ENCODE results near the gene SPSB3. TPM values are rescaled to one million over a fixed set of nuclear protein-coding genes. Genes with fewer than 3 reads are reported as not detected.

The SPSB3 gene
- total and polyA plus RNA-seq, 9 of the 15 experiments (the other 6 are each of a cell fraction or from before 2014, with no cell fraction given): 0.39 to 37.4 (median 7.1) TPM

DNA sequence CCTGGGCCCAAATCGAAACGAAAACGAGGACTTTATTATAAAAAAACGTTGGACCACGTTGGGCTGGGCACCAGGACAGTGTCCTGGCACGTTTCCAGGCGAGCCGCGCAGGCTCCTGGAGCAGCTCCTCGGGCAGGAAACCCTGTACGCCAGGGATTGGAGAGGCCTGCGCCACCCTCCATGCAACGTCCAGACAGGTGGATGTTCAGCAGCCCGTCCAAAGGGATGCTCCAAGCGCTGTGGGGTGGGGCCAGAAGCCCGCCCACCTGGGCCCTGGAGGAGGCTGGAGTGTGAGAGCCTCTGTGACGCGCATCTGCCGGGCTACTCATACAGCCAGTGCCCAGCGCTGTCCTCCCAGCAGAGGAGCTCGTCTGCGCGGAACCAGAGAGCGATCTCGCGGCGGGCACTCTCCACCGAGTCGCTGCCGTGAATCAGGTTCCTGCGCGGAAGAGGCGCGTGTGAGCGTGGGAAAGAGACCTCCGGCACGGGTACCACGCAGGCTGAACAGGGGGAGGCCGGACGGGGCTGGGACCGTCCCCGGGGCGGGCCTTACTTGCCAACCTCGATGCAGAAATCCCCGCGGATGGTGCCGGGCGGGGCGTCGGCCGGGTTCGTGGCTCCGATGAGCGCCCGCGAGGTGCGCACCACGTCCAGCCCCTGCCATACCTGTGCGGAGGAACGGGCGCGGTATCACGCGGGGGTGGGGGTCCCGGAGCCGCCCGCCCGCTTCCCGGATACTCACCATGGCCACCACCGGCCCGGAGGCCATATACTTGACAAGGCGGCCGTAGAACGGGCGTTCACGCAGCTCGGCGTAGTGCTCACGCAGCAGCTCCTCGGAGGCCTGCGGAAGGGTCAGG, 11.8 kb downstream of the SPSB3 start (continued):
- no peak for TF ChIP-seq ZNF639 (CRISPR knock-in tag; conservative IDR thresholded peaks at IDR 0.05 in 1 of 2, IDR thresholded peaks at IDR 0.05 in 1 of 2)
- no peak for TF ChIP-seq TEAD4 (IDR thresholded peaks at IDR 0.05; ENCODE audit: low read length)
- TF ChIP-seq TEAD4 (CRISPR knock-in tag; IDR thresholded peaks at IDR 0.05; ENCODE audit: borderline replicate concordance): no peak
- TF ChIP-seq ARID2 (IDR thresholded peaks at IDR 0.05): no peak
- TF ChIP-seq HEY1 (CRISPR knock-in tag; IDR thresholded peaks at IDR 0.05; ENCODE audit: borderline replicate concordance): no peak
- no peak for TF ChIP-seq SLC30A9 (CRISPR knock-in tag; IDR thresholded peaks at IDR 0.05)
- TF ChIP-seq KDM2B (CRISPR knock-in tag; IDR thresholded peaks at IDR 0.05): no peak
- no peak for TF ChIP-seq ZNF699 (CRISPR knock-in tag; IDR thresholded peaks at IDR 0.05; ENCODE audit: insufficient replicate concordance)
- TF ChIP-seq SMAD2 (IDR thresholded peaks at IDR 0.05; ENCODE audit: low read depth, low read length): no peak
- no peak for TF ChIP-seq CHD4 (IDR thresholded peaks at IDR 0.05; ENCODE audit: insufficient read depth, insufficient replicate concordance, low read depth, low read length, poor library complexity, severe bottlenecking)
- TF ChIP-seq SREBF1 (IDR thresholded peaks at IDR 0.05; ENCODE audit: borderline replicate concordance, low read depth, low read length): no peak
- TF ChIP-seq EHMT2 (IDR thresholded peaks at IDR 0.05): no peak
- peak; percentile 28 for TF ChIP-seq KDM5B (IDR thresholded peaks at IDR 0.05; ENCODE audit: insufficient replicate concordance, low read depth, low read length)
- no peak for TF ChIP-seq BCL6 (CRISPR knock-in tag; IDR thresholded peaks at IDR 0.05)

All from K562 (cell line).